Neural progenitor cell (in vitro differentiated cells): ENCODE measurements around the gene CKB. TPM values are rescaled to one million over a fixed set of nuclear protein-coding genes. Genes with fewer than 3 reads are reported as not detected.
A peak's percentile ranks its signal among the peaks of the same experiment; 100 is the strongest.

Experiments
- DNase-seq: peaks from one replicate; pipeline ENCODE4 v3.0.0-alpha.2; 2016; ENCODE audit warnings: low spot score
- H2AFZ ChIP-seq: fragments of 200-600 bp; sonication (generic); replicated peaks from 2 replicates; pipeline ENCODE4 v1.6.1; 2016; ENCODE audit warnings: antibody characterized with exemption
- H3F3A ChIP-seq: fragments of 200-600 bp; sonication (generic); 2 replicates; pipeline ENCODE4 v1.6.1; 2016; ENCODE audit warnings: antibody characterized with exemption, low read depth
- H3K27ac ChIP-seq: fragments of 200-600 bp; sonication (generic); 2 replicates; pipeline ENCODE4 v1.5.1; 2016; ENCODE audit warnings: mild to moderate bottlenecking
- H3K27me3 ChIP-seq: fragments of 200-600 bp; sonication (generic); 2 replicates; pipeline ENCODE4 v1.6.1; 2016; ENCODE audit warnings: mild to moderate bottlenecking, moderate library complexity
- H3K36me3 ChIP-seq: fragments of 200-600 bp; sonication (generic); 2 replicates; pipeline ENCODE4 v1.5.1; 2016
- H3K4me1 ChIP-seq: fragments of 200-600 bp; sonication (generic); 2 replicates; pipeline ENCODE4 v1.6.1; 2016; ENCODE audit warnings: mixed run types
- H3K4me2 ChIP-seq: fragments of 200-600 bp; sonication (generic); 2 replicates; pipeline ENCODE4 v1.6.1; 2016
- H3K4me3 ChIP-seq: fragments of 200-600 bp; sonication (generic); 2 replicates; pipeline ENCODE4 v1.5.1; 2016
- H3K79me2 ChIP-seq: fragments of 200-600 bp; sonication (generic); 2 replicates; pipeline ENCODE4 v1.6.1; 2016; ENCODE audit warnings: low read depth
- H3K9ac ChIP-seq: fragments of 200-600 bp; sonication (generic); 2 replicates; pipeline ENCODE4 v1.6.1; 2016
- H3K9me3 ChIP-seq: fragments of 200-600 bp; sonication (generic); 2 replicates; pipeline ENCODE4 v1.5.1; 2016; ENCODE audit warnings: low read depth
- H4K20me1 ChIP-seq: fragments of 200-600 bp; sonication (generic); 2 replicates; pipeline ENCODE4 v1.6.1; 2016; ENCODE audit warnings: low read depth
- H3K27ac Mint-ChIP-seq: 3 replicates; pipeline ENCODE4 v1.8.0; 2021; ENCODE audit warnings: mixed read lengths
- H3K27me3 Mint-ChIP-seq: 2 replicates; pipeline ENCODE4 v1.8.0; 2022; ENCODE audit warnings: low read depth, mild to moderate bottlenecking, inconsistent platforms, moderate library complexity, mixed read lengths; ENCODE audit not compliant: insufficient read depth
- H3K36me3 Mint-ChIP-seq: 3 replicates; pipeline ENCODE4 v1.8.0; 2021; ENCODE audit warnings: mixed read lengths
- H3K4me1 Mint-ChIP-seq: 3 replicates; pipeline ENCODE4 v1.8.0; 2021; ENCODE audit warnings: mixed read lengths
- H3K4me3 Mint-ChIP-seq: 3 replicates; pipeline ENCODE4 v1.8.0; 2021; ENCODE audit warnings: mild to moderate bottlenecking, moderate library complexity, mixed read lengths
- H3K9me3 Mint-ChIP-seq: 3 replicates; pipeline ENCODE4 v1.8.0; 2020; ENCODE audit warnings: mixed read lengths
- CTCF ChIP-seq: fragments of 200-600 bp; sonication (generic); IDR thresholded peaks from 2 replicates; pipeline ENCODE4 v1.5.1; 2017; ENCODE audit warnings: antibody characterized with exemption, mild to moderate bottlenecking
- EZH2 ChIP-seq: fragments of 200-600 bp; sonication (generic); IDR thresholded peaks from 2 replicates; pipeline ENCODE4 v1.6.1; 2017; ENCODE audit warnings: antibody characterized with exemption, mild to moderate bottlenecking, moderate library complexity
- EZH2phosphoT487 ChIP-seq: fragments of 200-600 bp; sonication (generic); IDR thresholded peaks from 2 replicates; pipeline ENCODE4 v1.6.1; 2017; ENCODE audit warnings: antibody characterized with exemption
- total RNA-seq: library from RNA; depleted of rRNA; stranded (reverse); fragments of >200 nt; gene quantifications from 2 replicates; pipeline ENCODE4 v1.2.3, GENCODE V29; 2015; ENCODE audit warnings: low replicate concordance

Gene CKB
- total RNA-seq, 1 donor from 2014 or later = 54.2 TPM

DNA sequence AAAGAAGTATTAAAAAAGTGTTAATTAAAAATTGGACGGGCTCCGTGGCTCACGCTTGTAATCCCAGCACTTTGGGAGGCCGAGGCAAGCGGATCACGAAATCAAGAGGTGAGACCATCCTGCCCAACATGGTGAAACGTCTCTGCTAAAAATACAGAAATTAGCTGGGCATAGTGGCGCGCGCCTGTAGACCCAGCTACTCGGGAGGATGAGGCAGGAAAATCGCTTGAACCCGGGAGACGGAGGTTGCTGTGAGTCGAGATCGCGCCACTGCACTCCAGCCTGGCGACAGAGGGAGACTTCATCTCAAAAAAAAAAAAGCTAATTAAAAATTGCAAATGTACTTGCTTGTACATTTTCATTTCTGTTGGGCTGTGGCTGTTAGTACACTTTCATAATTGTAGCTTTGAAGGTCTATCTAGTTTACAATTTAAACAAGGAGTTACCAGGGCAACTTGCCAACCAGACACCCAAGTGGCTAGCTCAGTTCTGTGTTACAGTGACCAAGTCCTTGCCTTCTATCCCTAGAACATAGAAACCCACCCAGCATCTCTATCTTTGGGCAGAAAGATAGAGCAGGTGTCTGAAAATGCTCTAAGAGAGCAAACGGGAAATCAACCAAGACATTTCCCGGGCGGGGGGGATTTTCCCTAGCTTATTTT lies 41.3 kb upstream of the CKB start:
- H3K36me3 ChIP-seq = peaks cover 6% of the 10 kb centered on the region
- H3K4me2 ChIP-seq = peak overlapping the region; percentile 96
- peaks cover 16% of the 10 kb centered on the region for H3K4me1 ChIP-seq
- Mint-ChIP-seq H3K9me3 (no peaks in the 10 kb centered on the region), H3K4me1 (peaks cover 44% of the 10 kb centered on the region), H3K27me3 (no peaks in the 10 kb centered on the region), H3K4me3 (peak overlapping the region; percentile 92), H3K27ac (peak overlapping the region; percentile 86), H3K36me3 (peaks cover 13% of the 10 kb centered on the region)
- H3K27ac ChIP-seq = no peak overlapping the region
- no peaks in the 10 kb centered on the region for H3K27me3 ChIP-seq
- H3K9me3 ChIP-seq = no peaks in the 10 kb centered on the region
- H2AFZ ChIP-seq = no peak overlapping the region
- H4K20me1 ChIP-seq = peaks cover 50% of the 10 kb centered on the region
- peaks cover 22% of the 10 kb centered on the region for H3F3A ChIP-seq
- H3K79me2 ChIP-seq = peaks cover 96% of the 10 kb centered on the region
- no peak for TF ChIP-seq CTCF
- no peak for TF ChIP-seq EZH2
- TF ChIP-seq EZH2phosphoT487 = no peak
- peak overlapping the region; percentile 97 for H3K4me3 ChIP-seq
- no peak for DNase-seq
- peak overlapping the region; percentile 64 for H3K9ac ChIP-seq

- no peak overlapping the region for H3K27ac ChIP-seq
Measured at GRCh38 chr14:103563226-103563620, 40.6 kb upstream of the CKB start.

GRCh38 chr14:103562429-103563225 lies 40.0 kb upstream of the CKB start, which contains the start of the genes BAG5 and COA8:
Gene BAG5, minus strand, starts transcription at chr14:103562657. Its CDS starts 1,493 bp downstream, at chr14:103561164.
Gene COA8, plus strand, starts transcription at chr14:103562960. Its CDS starts 42 bp downstream, at chr14:103563002.
- TF ChIP-seq CTCF (no peak), EZH2 (no peak), EZH2phosphoT487 (no peak)
- Histone ChIP-seq H3K27ac (peak within 1 kb of the TSS; percentile 99), H3F3A (peaks cover 33% of the 10 kb centered on the region), H2AFZ (peak within 1 kb of the TSS; percentile 84), H3K9me3 (no peaks in the 10 kb centered on the region), H3K36me3 (peaks cover 8% of the 10 kb centered on the region), H3K9ac (peak within 1 kb of the TSS; percentile 94), H3K4me1 (peaks cover 16% of the 10 kb centered on the region), H4K20me1 (peaks cover 53% of the 10 kb centered on the region), H3K4me2 (peak within 1 kb of the TSS; percentile 96), H3K4me3 (peak within 1 kb of the TSS; percentile 97), H3K27me3 (no peaks in the 10 kb centered on the region), H3K79me2 (peaks cover 95% of the 10 kb centered on the region)
- Mint-ChIP-seq H3K36me3 (peaks cover 13% of the 10 kb centered on the region), H3K4me3 (peak within 1 kb of the TSS; percentile 95), H3K27ac (peak within 1 kb of the TSS; percentile 95), H3K4me1 (peaks cover 43% of the 10 kb centered on the region), H3K27me3 (no peaks in the 10 kb centered on the region), H3K9me3 (no peaks in the 10 kb centered on the region)
- DNase-seq = peak; percentile 96

More at GRCh38 chr14:103563226-103563620, 40.6 kb upstream of the CKB start:
- Histone ChIP-seq H3F3A (peaks cover 29% of the 10 kb centered on the region), H3K9me3 (no peaks in the 10 kb centered on the region), H4K20me1 (peaks cover 58% of the 10 kb centered on the region), H3K36me3 (peaks cover 8% of the 10 kb centered on the region), H3K27me3 (no peaks in the 10 kb centered on the region), H3K4me3 (peak overlapping the region; percentile 97), H3K79me2 (peaks cover 96% of the 10 kb centered on the region), H3K9ac (peak overlapping the region; percentile 64), H3K4me2 (peak overlapping the region; percentile 96), H2AFZ (peak overlapping the region; percentile 84), H3K4me1 (peaks cover 16% of the 10 kb centered on the region)
- Mint-ChIP-seq H3K27me3 (no peaks in the 10 kb centered on the region), H3K36me3 (peaks cover 13% of the 10 kb centered on the region), H3K9me3 (no peaks in the 10 kb centered on the region), H3K4me1 (peaks cover 45% of the 10 kb centered on the region), H3K4me3 (peak overlapping the region; percentile 92), H3K27ac (no peak overlapping the region)
- TF ChIP-seq EZH2phosphoT487 = no peak
- TF ChIP-seq EZH2 = no peak
- TF ChIP-seq CTCF = no peak
- DNase-seq = no peak
